Caco-2 (cell line): ENCODE data around the gene GPR4. TPM values are rescaled to one million over a fixed set of nuclear protein-coding genes. Genes with fewer than 3 reads are reported as not detected.

ENCODE experiments used
- BruUV-seq: library from RNA; stranded (reverse); fragments of 400-500 nt; replicated peaks from 2 replicates; lab custom pipeline; 2021; lab: Mats Ljungman, UMichigan
- CTCF ChIA-PET: fragments of 300-600 bp; sonication (Branson Sonifier 250); formaldehyde crosslinking; loops from one replicate; lab custom pipeline; 2022; ENCODE audit warnings: antibody characterized with exemption; lab: Charles Lee
- POLR2A ChIA-PET: fragments of 300-600 bp; sonication (Branson Sonifier 250); formaldehyde crosslinking; loops from one replicate; lab custom pipeline; 2022; ENCODE audit warnings: antibody characterized with exemption; lab: Charles Lee
- DNase-seq, 2 experiments: peaks; one replicate each; pipeline versions ENCODE4 v3.0.0 to v3.0.0-alpha.2; 2020 to 2022
- H3K27me3 ChIP-seq: replicated peaks from 2 replicates; pipeline ENCODE4 v1.6.0; 2011; ENCODE audit warnings: low read length; ENCODE audit not compliant: control insufficient read depth, insufficient read depth
- H3K36me3 ChIP-seq: 2 replicates; pipeline ENCODE4 v1.5.1; 2011; ENCODE audit warnings: low read length; ENCODE audit not compliant: control insufficient read depth, insufficient read depth
- H3K4me1 ChIP-seq: fragments of 250-450 bp; sonication (Bioruptor Pico); 2 replicates; pipeline ENCODE4 v1.5.1; 2020; ENCODE audit warnings: mild to moderate bottlenecking
- H3K4me3 ChIP-seq: 2 replicates; pipeline ENCODE4 v1.5.1; 2011; ENCODE audit warnings: low read depth, mild to moderate bottlenecking, control low read depth, low read length
- H3K9me3 ChIP-seq: fragments of 250-450 bp; sonication (Bioruptor Pico); 2 replicates; pipeline ENCODE4 v1.5.1; 2020; ENCODE audit warnings: mild to moderate bottlenecking, moderate library complexity
- H3K27ac Mint-ChIP-seq: one replicate; pipeline ENCODE4 v1.8.0; 2022; ENCODE audit warnings: mixed read lengths; ENCODE audit not compliant: unreplicated experiment
- H3K27me3 Mint-ChIP-seq: one replicate; pipeline ENCODE4 v1.8.0; 2022; ENCODE audit warnings: mixed read lengths; ENCODE audit not compliant: insufficient read depth, unreplicated experiment
- H3K36me3 Mint-ChIP-seq: one replicate; pipeline ENCODE4 v1.8.0; 2022; ENCODE audit warnings: mild to moderate bottlenecking, mixed read lengths; ENCODE audit not compliant: insufficient read depth, unreplicated experiment
- H3K4me1 Mint-ChIP-seq: one replicate; pipeline ENCODE4 v1.8.0; 2022; ENCODE audit warnings: low read depth, mixed read lengths; ENCODE audit not compliant: unreplicated experiment
- H3K4me3 Mint-ChIP-seq: one replicate; pipeline ENCODE4 v1.8.0; 2022; ENCODE audit warnings: mild to moderate bottlenecking, moderate library complexity, mixed read lengths; ENCODE audit not compliant: unreplicated experiment
- H3K9me3 Mint-ChIP-seq: one replicate; pipeline ENCODE4 v1.8.0; 2022; ENCODE audit warnings: mixed read lengths; ENCODE audit not compliant: unreplicated experiment
- CTCF ChIP-seq, 2 experiments: fragments of 200-600 bp in 1 of 2; IDR thresholded peaks; 1 replicate in 1 of 2; 2 replicates in 1 of 2; pipeline versions ENCODE4 v1.5.1 to v1.8.0; 2011 to 2022; ENCODE audit warnings: antibody characterized with exemption in 1 of 2, control low read depth in 1 of 2, inconsistent platforms in 1 of 2, low read depth in 1 of 2, low read length in 1 of 2, mild to moderate bottlenecking in 1 of 2, moderate library complexity in 1 of 2; ENCODE audit not compliant: insufficient read depth in 1 of 2, severe bottlenecking in 1 of 2, unreplicated experiment in 1 of 2
- intact Hi-C: fragments of 100-400 bp; cut with micrococcal nuclease; formaldehyde crosslinking; loops from one replicate; pipeline ENCODE4 v1.10.0; 2022; ENCODE audit not compliant: unreplicated experiment
- total RNA-seq: library from RNA; stranded (reverse); gene quantifications from 2 replicates; pipeline ENCODE4 v1.2.3, GENCODE V29; 2022

The GPR4 gene
- total RNA-seq, 1 experiment from 2014 or later, result not detected

- H3K36me3 Mint-ChIP-seq, result peaks cover 7% of the 10 kb centered on the region
- H3K4me1 Mint-ChIP-seq, result peaks cover 7% of the 10 kb centered on the region
- H3K27ac Mint-ChIP-seq, result no peak overlapping the region
Measured at GRCh38 chr19:45564131-45564780, 37.8 kb downstream of the GPR4 start.

GRCh38 chr19:45560686-45561085 lies 41.3 kb downstream of the GPR4 start:
- H3K36me3 Mint-ChIP-seq, result peaks cover 7% of the 10 kb centered on the region
- H3K4me1 ChIP-seq, result no peaks in the 10 kb centered on the region
- DNase-seq, result no peak
- no peak overlapping the region for H3K4me3 Mint-ChIP-seq
- H3K36me3 ChIP-seq, result peaks cover 2% of the 10 kb centered on the region; the same call in 1 of the 2 replicates
- intact Hi-C loops, result no loop called here
- no TSS peak for BruUV-seq
- CTCF ChIA-PET, result no interaction called here
- no peaks in the 10 kb centered on the region for H3K9me3 ChIP-seq
- H3K27me3 ChIP-seq, result no peaks in the 10 kb centered on the region
- H3K4me1 Mint-ChIP-seq, result peaks cover 14% of the 10 kb centered on the region
- H3K9me3 Mint-ChIP-seq, result no peaks in the 10 kb centered on the region
- POLR2A ChIA-PET, result no interaction called here
- no peak overlapping the region for H3K4me3 ChIP-seq
- no peak for TF ChIP-seq CTCF (IDR thresholded peaks at IDR 0.05; ENCODE audit: insufficient read depth in 1 of 2, low read depth in 1 of 2, low read length in 1 of 2, severe bottlenecking in 1 of 2, unreplicated experiment in 1 of 2)
- H3K27ac Mint-ChIP-seq, result peak overlapping the region; percentile 3
- H3K27me3 Mint-ChIP-seq, result no peaks in the 10 kb centered on the region

More at GRCh38 chr19:45564131-45564780, 37.8 kb downstream of the GPR4 start:
- Histone ChIP-seq H3K4me3 (no peak overlapping the region), H3K27me3 (no peaks in the 10 kb centered on the region), H3K9me3 (no peaks in the 10 kb centered on the region), H3K36me3 (no peaks in the 10 kb centered on the region; the same call in 1 of the 2 replicates), H3K4me1 (no peaks in the 10 kb centered on the region)
- no peak for TF ChIP-seq CTCF (IDR thresholded peaks at IDR 0.05; ENCODE audit: insufficient read depth in 1 of 2, low read depth in 1 of 2, low read length in 1 of 2, severe bottlenecking in 1 of 2, unreplicated experiment in 1 of 2)
- CTCF ChIA-PET, result no interaction called here
- no peaks in the 10 kb centered on the region for H3K9me3 Mint-ChIP-seq
- no peak for DNase-seq
- POLR2A ChIA-PET, result interaction anchor here (0.6 kb wide), 1 partner anchor 20 kb away, joined by 9 read pairs; no protein-coding TSS in a partner anchor
- no peaks in the 10 kb centered on the region for H3K27me3 Mint-ChIP-seq
- no peak overlapping the region for H3K4me3 Mint-ChIP-seq
- no TSS peak for BruUV-seq
- intact Hi-C loops, result no loop called here

GRCh38 chr19:45560038-45560437 lies 42.0 kb downstream of the GPR4 start:
- H3K36me3 ChIP-seq, result peaks cover 2% of the 10 kb centered on the region; the same call in 1 of the 2 replicates
- Mint-ChIP-seq H3K4me3 (no peak overlapping the region), H3K4me1 (peaks cover 14% of the 10 kb centered on the region), H3K27me3 (no peaks in the 10 kb centered on the region), H3K27ac (peak overlapping the region; percentile 3), H3K9me3 (no peaks in the 10 kb centered on the region), H3K36me3 (peaks cover 7% of the 10 kb centered on the region)
- no peak for TF ChIP-seq CTCF (IDR thresholded peaks at IDR 0.05; ENCODE audit: insufficient read depth in 1 of 2, low read depth in 1 of 2, low read length in 1 of 2, severe bottlenecking in 1 of 2, unreplicated experiment in 1 of 2)
- H3K4me3 ChIP-seq, result no peak overlapping the region
- no peaks in the 10 kb centered on the region for H3K27me3 ChIP-seq
- POLR2A ChIA-PET, result no interaction called here
- no TSS peak for BruUV-seq
- intact Hi-C loops, result no loop called here
- H3K9me3 ChIP-seq, result no peaks in the 10 kb centered on the region
- H3K4me1 ChIP-seq, result no peaks in the 10 kb centered on the region
- DNase-seq, result no peak
- CTCF ChIA-PET, result no interaction called here
